Measurements from ENCODE around the gene SLC33A1. TPM values are rescaled to one million over a fixed set of nuclear protein-coding genes. Genes with fewer than 3 reads are reported as not detected.

Gene SLC33A1
- total and polyA plus RNA-seq, 10 of the 15 experiments (the other 5 are each of a cell fraction or from before 2014, with no cell fraction given), result 6.4 to 25.2 (median 19.8) TPM

GRCh38 chr3:155807823-155808222 lies 46.4 kb downstream of the SLC33A1 start (continued):
- TF ChIP-seq SKIL (IDR thresholded peaks at IDR 0.05; ENCODE audit: low read depth, poor library complexity, severe bottlenecking) (no peak), DPF2 (IDR thresholded peaks at IDR 0.05) (no peak), SIN3A (IDR thresholded peaks at IDR 0.05; ENCODE audit: low read depth, low read length) (no peak), BCL11A (IDR thresholded peaks at IDR 0.05; ENCODE audit: low read depth, low read length) (no peak), PML (IDR thresholded peaks at IDR 0.05; ENCODE audit: low read length) (no peak), POLR2AphosphoS5 (IDR thresholded peaks at IDR 0.05; ENCODE audit: low read length) (no peak), CHD1 (IDR thresholded peaks at IDR 0.05; ENCODE audit: low read depth, low read length) (no peak), NBN (IDR thresholded peaks at IDR 0.05) (no peak), SMARCA5 (IDR thresholded peaks at IDR 0.05) (no peak)

GRCh38 chr3:155805802-155806618 lies 48.2 kb downstream of the SLC33A1 start, which contains the start of gene C3orf33:
Gene C3orf33 (minus strand): TSS chr3:155806278. CDS start chr3:155806252, 26 bp downstream.
- ChIA-PET RAD21 (ENCODE audit: unreplicated experiment) (interaction anchor here (0.7 to 2.3 kb wide), 32 partner anchors 8 to 343 kb away, joined by 3 to 48 read pairs (median 3); partner anchors contain the start of genes GMPS and SLC33A1), SMC1A (ENCODE audit: uncharacterized antibody, unreplicated experiment) (interaction anchor here (0.6 to 2.9 kb wide), 37 partner anchors 12 to 576 kb away, joined by 3 to 23 read pairs (median 3); partner anchors contain the start of genes GMPS and SLC33A1), POLR2A (interaction anchor here (0.6 to 2.3 kb wide), 9 partner anchors 17 to 101 kb away, joined by 3 to 9 read pairs (median 3); partner anchors contain the start of gene GMPS), CTCF (interaction anchor here (0.6 to 3.0 kb wide), 73 partner anchors 8 to 1767 kb away, joined by 3 to 70 read pairs (median 4); partner anchors contain the start of genes GMPS and SLC33A1)
- DNase-seq (ENCODE audit: low read depth, low spot score) (no peak), ATAC-seq (peak; percentile 99), FAIRE-seq (peak; percentile 66)
- peak within 1 kb of the TSS; percentile 95 for H3K4me2 ChIP-seq (ENCODE audit: control insufficient read depth, insufficient read depth)
- no peaks in the 10 kb centered on the region for H3K9me3 ChIP-seq (replicated peaks; ENCODE audit: control insufficient read depth, insufficient read depth, low read length)
- no TSS peak for BruUV-seq (replicated peaks)
- H3K79me2 ChIP-seq (ENCODE audit: control insufficient read depth, insufficient read depth, low read length), result no peaks in the 10 kb centered on the region
- H3K4me3 ChIP-seq, result peak within 1 kb of the TSS; percentile 68
- in situ Hi-C loops (cut with MboI) (no loop called here), intact Hi-C loops (cut with micrococcal nuclease; ENCODE audit: unreplicated experiment) (loop anchor here (2.0 to 10.0 kb wide), 4 partner anchors 49 to 199 kb away; partner anchors contain the start of genes GMPS and SLC33A1)
- peak within 1 kb of the TSS; percentile 96 for H2AFZ ChIP-seq (ENCODE audit: control insufficient read depth, low read depth, low read length)
- H3K36me3 ChIP-seq (ENCODE audit: control insufficient read depth in 2 of 2, insufficient read depth in 2 of 2, low read length in 1 of 2), result no peaks in the 10 kb centered on the region
- 2% methylated on average over 55 of the region's 61 CpGs for WGBS (ENCODE audit: insufficient coverage, insufficient replicate concordance, low lambda C conversion rate, missing lambda C conversion rate)
- H4K20me1 ChIP-seq (ENCODE audit: control insufficient read depth, insufficient read depth), result no peaks in the 10 kb centered on the region
- peaks cover 3% of the 10 kb centered on the region; the same call in 1 of the 2 replicates for H3K4me1 ChIP-seq (ENCODE audit: control insufficient read depth, insufficient read depth, low read length)
- peak within 1 kb of the TSS; percentile 76 for H3K9ac ChIP-seq (ENCODE audit: control insufficient read depth, insufficient read depth, low read length)
- no peaks in the 10 kb centered on the region; a peak in 1 of 4 replicates for H3K27me3 ChIP-seq (replicated peaks in 1 of 2; ENCODE audit: control insufficient read depth in 2 of 2, insufficient read depth in 2 of 2, low read length in 1 of 2)
- H3K27ac ChIP-seq (ENCODE audit: control insufficient read depth, insufficient read depth), result 0 out of 2 replicates have a peak within 1 kb of the TSS, but pooled peaks have one; percentile 56
- TF ChIP-seq ZBTB11 (CRISPR knock-in tag; IDR thresholded peaks at IDR 0.05), result no peak
- TF ChIP-seq TAF1 (IDR thresholded peaks at IDR 0.05; ENCODE audit: borderline replicate concordance, low read depth, low read length), result peak; percentile 47; the same call in 1 of the 2 replicates
- peak in 1 of 2 experiments; percentile 46; a peak in 1 of 4 replicates for TF ChIP-seq BHLHE40 (IDR thresholded peaks at IDR 0.05; ENCODE audit: borderline replicate concordance in 1 of 2, low read depth in 2 of 2, low read length in 1 of 2)
- no peak for TF ChIP-seq ZBED1 (IDR thresholded peaks at IDR 0.05; ENCODE audit: borderline replicate concordance)
- no peak for TF ChIP-seq ZNF622 (IDR thresholded peaks at IDR 0.05)
- TF ChIP-seq RUNX3 (IDR thresholded peaks at IDR 0.05; ENCODE audit: low read length), result no peak
- TF ChIP-seq GATAD2B (conservative IDR thresholded peaks at IDR 0.05; ENCODE audit: low read depth), result peak; percentile 92
- TF ChIP-seq SUPT20H (IDR thresholded peaks at IDR 0.05; ENCODE audit: borderline replicate concordance, control insufficient read depth, low read depth, low read length), result no peak
- TF ChIP-seq YY1 (IDR thresholded peaks at IDR 0.05; ENCODE audit: low read depth, low read length), result peak; percentile 97

Measured in GM12878 (cell line).